ENCODE data around the gene TDRD9. TPM values are rescaled to one million over a fixed set of nuclear protein-coding genes. Genes with fewer than 3 reads are reported as not detected.

TDRD9 gene
- 0.04 TPM for polyA plus RNA-seq (2013, experiment 1 of 2)
- polyA plus RNA-seq (2013, experiment 2 of 2), result not detected

- Histone ChIP-seq H3K56ac (ENCODE audit: low read length) (no peak within 1 kb of the TSS), H3K27me3 (ENCODE audit: insufficient read depth, low read length, poor library complexity) (no peaks in the 10 kb centered on the region), H2BK5ac (ENCODE audit: low read length) (no peak within 1 kb of the TSS), H2BK15ac (replicated peaks; ENCODE audit: low read depth) (no peak within 1 kb of the TSS), H3K4me2 (ENCODE audit: low read length) (no peak within 1 kb of the TSS), H3K18ac (ENCODE audit: low read length) (no peak within 1 kb of the TSS), H3K79me1 (ENCODE audit: low read length) (no peaks in the 10 kb centered on the region), H2AK5ac (ENCODE audit: low read length) (no peak within 1 kb of the TSS), H3K36me3 (ENCODE audit: control insufficient read depth, insufficient read depth, low read length) (no peaks in the 10 kb centered on the region), H3K23ac (ENCODE audit: low read length) (no peak within 1 kb of the TSS), H2BK120ac (ENCODE audit: low read depth, low read length) (no peak within 1 kb of the TSS), H4K5ac (ENCODE audit: low read length) (no peak within 1 kb of the TSS), H3K4me1 (ENCODE audit: control insufficient read depth, low read depth, low read length) (no peaks in the 10 kb centered on the region), H3K4me3 (ENCODE audit: low read length) (no peak within 1 kb of the TSS), H3K27ac (ENCODE audit: low read depth, low read length) (no peak within 1 kb of the TSS), H3K9ac (ENCODE audit: low read length) (no peak within 1 kb of the TSS), H3K4ac (ENCODE audit: low read depth, low read length) (no peak within 1 kb of the TSS), H4K8ac (ENCODE audit: low read depth, low read length) (no peak within 1 kb of the TSS), H3K79me2 (ENCODE audit: control insufficient read depth, insufficient read depth, low read length) (no peaks in the 10 kb centered on the region)
- no CpG with 5 or more reads among the region's 97 CpGs for WGBS (ENCODE audit: extremely low coverage, insufficient coverage, low lambda C conversion rate)
- DNase-seq, result no peak
Measured at GRCh38 chr14:103928011-103928890, at the start of gene TDRD9. Gene TDRD9 (plus strand): TSS chr14:103928456. CDS start chr14:103928510, 54 bp downstream.

GRCh38 chr14:103879118-103879569, 49.1 kb upstream of the TDRD9 start:
- Histone ChIP-seq H3K4me2 (ENCODE audit: low read length) (no peak overlapping the region), H3K4ac (ENCODE audit: low read depth, low read length) (no peak overlapping the region), H3K79me1 (ENCODE audit: low read length) (no peaks in the 10 kb centered on the region), H2BK15ac (replicated peaks; ENCODE audit: low read depth) (no peak overlapping the region), H3K27ac (ENCODE audit: low read depth, low read length) (no peak overlapping the region), H3K4me1 (ENCODE audit: control insufficient read depth, low read depth, low read length) (peaks cover 5% of the 10 kb centered on the region), H3K9ac (ENCODE audit: low read length) (no peak overlapping the region), H3K23ac (ENCODE audit: low read length) (no peak overlapping the region), H2AK5ac (ENCODE audit: low read length) (no peak overlapping the region), H3K36me3 (ENCODE audit: control insufficient read depth, insufficient read depth, low read length) (no peaks in the 10 kb centered on the region), H4K8ac (ENCODE audit: low read depth, low read length) (no peak overlapping the region), H3K4me3 (ENCODE audit: low read length) (no peak overlapping the region), H2BK5ac (ENCODE audit: low read length) (no peak overlapping the region), H2BK120ac (ENCODE audit: low read depth, low read length) (no peak overlapping the region), H3K56ac (ENCODE audit: low read length) (no peak overlapping the region), H3K18ac (ENCODE audit: low read length) (no peak overlapping the region), H3K27me3 (ENCODE audit: insufficient read depth, low read length, poor library complexity) (no peaks in the 10 kb centered on the region), H4K5ac (ENCODE audit: low read length) (no peak overlapping the region), H3K79me2 (ENCODE audit: control insufficient read depth, insufficient read depth, low read length) (no peaks in the 10 kb centered on the region)
- DNase-seq, result no peak
- no CpG with 5 or more reads among the region's 16 CpGs for WGBS (ENCODE audit: extremely low coverage, insufficient coverage, low lambda C conversion rate)

GRCh38 chr14:103879570-103880347, 48.5 kb upstream of the TDRD9 start:
- no peaks in the 10 kb centered on the region for H3K36me3 ChIP-seq (ENCODE audit: control insufficient read depth, insufficient read depth, low read length)
- no peak overlapping the region for H3K23ac ChIP-seq (ENCODE audit: low read length)
- H3K18ac ChIP-seq (ENCODE audit: low read length), result peak overlapping the region; percentile 7
- no peaks in the 10 kb centered on the region for H3K79me2 ChIP-seq (ENCODE audit: control insufficient read depth, insufficient read depth, low read length)
- H3K4me2 ChIP-seq (ENCODE audit: low read length), result no peak overlapping the region
- H3K4me1 ChIP-seq (ENCODE audit: control insufficient read depth, low read depth, low read length), result peaks cover 5% of the 10 kb centered on the region
- no peaks in the 10 kb centered on the region for H3K27me3 ChIP-seq (ENCODE audit: insufficient read depth, low read length, poor library complexity)
- no peak overlapping the region for H2BK15ac ChIP-seq (replicated peaks; ENCODE audit: low read depth)
- H3K79me1 ChIP-seq (ENCODE audit: low read length), result no peaks in the 10 kb centered on the region
- H3K27ac ChIP-seq (ENCODE audit: low read depth, low read length), result no peak overlapping the region
- H2AK5ac ChIP-seq (ENCODE audit: low read length), result no peak overlapping the region
- H4K5ac ChIP-seq (ENCODE audit: low read length), result no peak overlapping the region
- H2BK120ac ChIP-seq (ENCODE audit: low read depth, low read length), result no peak overlapping the region
- no peak overlapping the region for H4K8ac ChIP-seq (ENCODE audit: low read depth, low read length)
- peak overlapping the region; percentile 71 for H3K56ac ChIP-seq (ENCODE audit: low read length)
- H3K4me3 ChIP-seq (ENCODE audit: low read length), result no peak overlapping the region
- DNase-seq, result peak; percentile 57
- H2BK5ac ChIP-seq (ENCODE audit: low read length), result peak overlapping the region; percentile 46
- peak overlapping the region; percentile 43 for H3K9ac ChIP-seq (ENCODE audit: low read length)
- H3K4ac ChIP-seq (ENCODE audit: low read depth, low read length), result no peak overlapping the region
- WGBS (ENCODE audit: extremely low coverage, insufficient coverage, low lambda C conversion rate), result no CpG with 5 or more reads among the region's 34 CpGs

GRCh38 chr14:103880348-103881267, 47.6 kb upstream of the TDRD9 start:
- H3K27ac ChIP-seq (ENCODE audit: low read depth, low read length), result no peak overlapping the region
- H3K4me2 ChIP-seq (ENCODE audit: low read length), result no peak overlapping the region
- no peak overlapping the region for H2BK120ac ChIP-seq (ENCODE audit: low read depth, low read length)
- DNase-seq, result no peak
- no peaks in the 10 kb centered on the region for H3K36me3 ChIP-seq (ENCODE audit: control insufficient read depth, insufficient read depth, low read length)
- H3K56ac ChIP-seq (ENCODE audit: low read length), result peak overlapping the region; percentile 71
- no peak overlapping the region for H2BK15ac ChIP-seq (replicated peaks; ENCODE audit: low read depth)
- peak overlapping the region; percentile 31 for H3K9ac ChIP-seq (ENCODE audit: low read length)
- H2BK5ac ChIP-seq (ENCODE audit: low read length), result no peak overlapping the region
- no peak overlapping the region for H3K4ac ChIP-seq (ENCODE audit: low read depth, low read length)
- H4K8ac ChIP-seq (ENCODE audit: low read depth, low read length), result no peak overlapping the region
- peaks cover 5% of the 10 kb centered on the region for H3K4me1 ChIP-seq (ENCODE audit: control insufficient read depth, low read depth, low read length)
- H3K79me1 ChIP-seq (ENCODE audit: low read length), result no peaks in the 10 kb centered on the region
- H3K23ac ChIP-seq (ENCODE audit: low read length), result no peak overlapping the region
- no CpG with 5 or more reads among the region's 23 CpGs for WGBS (ENCODE audit: extremely low coverage, insufficient coverage, low lambda C conversion rate)
- no peak overlapping the region for H3K4me3 ChIP-seq (ENCODE audit: low read length)
- H4K5ac ChIP-seq (ENCODE audit: low read length), result no peak overlapping the region
- no peak overlapping the region for H2AK5ac ChIP-seq (ENCODE audit: low read length)
- H3K79me2 ChIP-seq (ENCODE audit: control insufficient read depth, insufficient read depth, low read length), result no peaks in the 10 kb centered on the region
- no peaks in the 10 kb centered on the region for H3K27me3 ChIP-seq (ENCODE audit: insufficient read depth, low read length, poor library complexity)
- H3K18ac ChIP-seq (ENCODE audit: low read length), result no peak overlapping the region
